Measurements from ENCODE around the gene CCDC171. TPM values are rescaled to one million over a fixed set of nuclear protein-coding genes. Genes with fewer than 3 reads are reported as not detected.

Gene CCDC171
- total RNA-seq, 1 experiment from 2014 or later = 2.8 TPM

GRCh38 chr9:15640121-15640520 lies 87.3 kb downstream of the CCDC171 start:
- ATAC-seq (no peak), DNase-seq (ENCODE audit: low spot score) (no peak)
- Mint-ChIP-seq H3K27me3 (ENCODE audit: low read depth) (peaks cover 3% of the 10 kb centered on the region; the same call in 1 of the 2 replicates), H3K4me3 (no peak overlapping the region), H3K4me1 (no peaks in the 10 kb centered on the region), H3K27ac (no peak overlapping the region), H3K36me3 (peaks cover 18% of the 10 kb centered on the region), H3K9me3 (peaks cover 18% of the 10 kb centered on the region)
- POLR2A ChIA-PET = no interaction called here
- CTCF ChIA-PET = no interaction called here
- TF ChIP-seq ZNF512 (CRISPR knock-in tag; IDR thresholded peaks at IDR 0.05; ENCODE audit: borderline replicate concordance) = no peak
- TF ChIP-seq ATF1 (CRISPR knock-in tag; IDR thresholded peaks at IDR 0.05) = no peak
- TF ChIP-seq, protein P1, sequence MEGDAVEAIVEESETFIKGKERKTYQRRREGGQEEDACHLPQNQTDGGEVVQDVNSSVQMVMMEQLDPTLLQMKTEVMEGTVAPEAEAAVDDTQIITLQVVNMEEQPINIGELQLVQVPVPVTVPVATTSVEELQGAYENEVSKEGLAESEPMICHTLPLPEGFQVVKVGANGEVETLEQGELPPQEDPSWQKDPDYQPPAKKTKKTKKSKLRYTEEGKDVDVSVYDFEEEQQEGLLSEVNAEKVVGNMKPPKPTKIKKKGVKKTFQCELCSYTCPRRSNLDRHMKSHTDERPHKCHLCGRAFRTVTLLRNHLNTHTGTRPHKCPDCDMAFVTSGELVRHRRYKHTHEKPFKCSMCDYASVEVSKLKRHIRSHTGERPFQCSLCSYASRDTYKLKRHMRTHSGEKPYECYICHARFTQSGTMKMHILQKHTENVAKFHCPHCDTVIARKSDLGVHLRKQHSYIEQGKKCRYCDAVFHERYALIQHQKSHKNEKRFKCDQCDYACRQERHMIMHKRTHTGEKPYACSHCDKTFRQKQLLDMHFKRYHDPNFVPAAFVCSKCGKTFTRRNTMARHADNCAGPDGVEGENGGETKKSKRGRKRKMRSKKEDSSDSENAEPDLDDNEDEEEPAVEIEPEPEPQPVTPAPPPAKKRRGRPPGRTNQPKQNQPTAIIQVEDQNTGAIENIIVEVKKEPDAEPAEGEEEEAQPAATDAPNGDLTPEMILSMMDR (IDR thresholded peaks at IDR 0.05) = no peak
- TF ChIP-seq EMX1 (CRISPR knock-in tag; IDR thresholded peaks at IDR 0.05) = no peak
- TF ChIP-seq, protein P2, sequence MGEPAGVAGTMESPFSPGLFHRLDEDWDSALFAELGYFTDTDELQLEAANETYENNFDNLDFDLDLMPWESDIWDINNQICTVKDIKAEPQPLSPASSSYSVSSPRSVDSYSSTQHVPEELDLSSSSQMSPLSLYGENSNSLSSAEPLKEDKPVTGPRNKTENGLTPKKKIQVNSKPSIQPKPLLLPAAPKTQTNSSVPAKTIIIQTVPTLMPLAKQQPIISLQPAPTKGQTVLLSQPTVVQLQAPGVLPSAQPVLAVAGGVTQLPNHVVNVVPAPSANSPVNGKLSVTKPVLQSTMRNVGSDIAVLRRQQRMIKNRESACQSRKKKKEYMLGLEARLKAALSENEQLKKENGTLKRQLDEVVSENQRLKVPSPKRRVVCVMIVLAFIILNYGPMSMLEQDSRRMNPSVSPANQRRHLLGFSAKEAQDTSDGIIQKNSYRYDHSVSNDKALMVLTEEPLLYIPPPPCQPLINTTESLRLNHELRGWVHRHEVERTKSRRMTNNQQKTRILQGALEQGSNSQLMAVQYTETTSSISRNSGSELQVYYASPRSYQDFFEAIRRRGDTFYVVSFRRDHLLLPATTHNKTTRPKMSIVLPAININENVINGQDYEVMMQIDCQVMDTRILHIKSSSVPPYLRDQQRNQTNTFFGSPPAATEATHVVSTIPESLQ (CRISPR knock-in tag; IDR thresholded peaks at IDR 0.05) = no peak
- no peak for TF ChIP-seq MYBL2 (CRISPR knock-in tag; IDR thresholded peaks at IDR 0.05)

- ATAC-seq (no peak), DNase-seq (ENCODE audit: low spot score) (no peak)
- ChIA-PET CTCF (no interaction called here), POLR2A (no interaction called here)
- Mint-ChIP-seq H3K36me3 (peaks cover 18% of the 10 kb centered on the region), H3K9me3 (peaks cover 28% of the 10 kb centered on the region), H3K27ac (no peak overlapping the region), H3K4me3 (no peak overlapping the region), H3K4me1 (no peaks in the 10 kb centered on the region), H3K27me3 (ENCODE audit: low read depth) (peaks cover 3% of the 10 kb centered on the region; the same call in 1 of the 2 replicates)
- TF ChIP-seq ESRRA (CRISPR knock-in tag; IDR thresholded peaks at IDR 0.05; ENCODE audit: borderline replicate concordance) (no peak), ELF4 (CRISPR knock-in tag; IDR thresholded peaks at IDR 0.05; ENCODE audit: low read depth) (no peak), CREM (CRISPR knock-in tag; IDR thresholded peaks at IDR 0.05) (no peak), MXD4 (CRISPR knock-in tag; IDR thresholded peaks at IDR 0.05; ENCODE audit: borderline replicate concordance) (no peak), ZNF263 (CRISPR knock-in tag; IDR thresholded peaks at IDR 0.05; ENCODE audit: low read depth) (no peak), ZNF138 (CRISPR knock-in tag; conservative IDR thresholded peaks at IDR 0.05) (no peak), NFE2L1 (CRISPR knock-in tag; IDR thresholded peaks at IDR 0.05) (no peak), TEAD4 (CRISPR knock-in tag; IDR thresholded peaks at IDR 0.05) (no peak), PRRX2 (CRISPR knock-in tag; IDR thresholded peaks at IDR 0.05) (no peak), ATF2 (CRISPR knock-in tag; IDR thresholded peaks at IDR 0.05; ENCODE audit: borderline replicate concordance, low read depth) (no peak)
- TF ChIP-seq, protein P3, sequence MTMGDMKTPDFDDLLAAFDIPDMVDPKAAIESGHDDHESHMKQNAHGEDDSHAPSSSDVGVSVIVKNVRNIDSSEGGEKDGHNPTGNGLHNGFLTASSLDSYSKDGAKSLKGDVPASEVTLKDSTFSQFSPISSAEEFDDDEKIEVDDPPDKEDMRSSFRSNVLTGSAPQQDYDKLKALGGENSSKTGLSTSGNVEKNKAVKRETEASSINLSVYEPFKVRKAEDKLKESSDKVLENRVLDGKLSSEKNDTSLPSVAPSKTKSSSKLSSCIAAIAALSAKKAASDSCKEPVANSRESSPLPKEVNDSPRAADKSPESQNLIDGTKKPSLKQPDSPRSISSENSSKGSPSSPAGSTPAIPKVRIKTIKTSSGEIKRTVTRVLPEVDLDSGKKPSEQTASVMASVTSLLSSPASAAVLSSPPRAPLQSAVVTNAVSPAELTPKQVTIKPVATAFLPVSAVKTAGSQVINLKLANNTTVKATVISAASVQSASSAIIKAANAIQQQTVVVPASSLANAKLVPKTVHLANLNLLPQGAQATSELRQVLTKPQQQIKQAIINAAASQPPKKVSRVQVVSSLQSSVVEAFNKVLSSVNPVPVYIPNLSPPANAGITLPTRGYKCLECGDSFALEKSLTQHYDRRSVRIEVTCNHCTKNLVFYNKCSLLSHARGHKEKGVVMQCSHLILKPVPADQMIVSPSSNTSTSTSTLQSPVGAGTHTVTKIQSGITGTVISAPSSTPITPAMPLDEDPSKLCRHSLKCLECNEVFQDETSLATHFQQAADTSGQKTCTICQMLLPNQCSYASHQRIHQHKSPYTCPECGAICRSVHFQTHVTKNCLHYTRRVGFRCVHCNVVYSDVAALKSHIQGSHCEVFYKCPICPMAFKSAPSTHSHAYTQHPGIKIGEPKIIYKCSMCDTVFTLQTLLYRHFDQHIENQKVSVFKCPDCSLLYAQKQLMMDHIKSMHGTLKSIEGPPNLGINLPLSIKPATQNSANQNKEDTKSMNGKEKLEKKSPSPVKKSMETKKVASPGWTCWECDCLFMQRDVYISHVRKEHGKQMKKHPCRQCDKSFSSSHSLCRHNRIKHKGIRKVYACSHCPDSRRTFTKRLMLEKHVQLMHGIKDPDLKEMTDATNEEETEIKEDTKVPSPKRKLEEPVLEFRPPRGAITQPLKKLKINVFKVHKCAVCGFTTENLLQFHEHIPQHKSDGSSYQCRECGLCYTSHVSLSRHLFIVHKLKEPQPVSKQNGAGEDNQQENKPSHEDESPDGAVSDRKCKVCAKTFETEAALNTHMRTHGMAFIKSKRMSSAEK (CRISPR knock-in tag; IDR thresholded peaks at IDR 0.05; ENCODE audit: borderline replicate concordance) = no peak
- TF ChIP-seq, protein P4, sequence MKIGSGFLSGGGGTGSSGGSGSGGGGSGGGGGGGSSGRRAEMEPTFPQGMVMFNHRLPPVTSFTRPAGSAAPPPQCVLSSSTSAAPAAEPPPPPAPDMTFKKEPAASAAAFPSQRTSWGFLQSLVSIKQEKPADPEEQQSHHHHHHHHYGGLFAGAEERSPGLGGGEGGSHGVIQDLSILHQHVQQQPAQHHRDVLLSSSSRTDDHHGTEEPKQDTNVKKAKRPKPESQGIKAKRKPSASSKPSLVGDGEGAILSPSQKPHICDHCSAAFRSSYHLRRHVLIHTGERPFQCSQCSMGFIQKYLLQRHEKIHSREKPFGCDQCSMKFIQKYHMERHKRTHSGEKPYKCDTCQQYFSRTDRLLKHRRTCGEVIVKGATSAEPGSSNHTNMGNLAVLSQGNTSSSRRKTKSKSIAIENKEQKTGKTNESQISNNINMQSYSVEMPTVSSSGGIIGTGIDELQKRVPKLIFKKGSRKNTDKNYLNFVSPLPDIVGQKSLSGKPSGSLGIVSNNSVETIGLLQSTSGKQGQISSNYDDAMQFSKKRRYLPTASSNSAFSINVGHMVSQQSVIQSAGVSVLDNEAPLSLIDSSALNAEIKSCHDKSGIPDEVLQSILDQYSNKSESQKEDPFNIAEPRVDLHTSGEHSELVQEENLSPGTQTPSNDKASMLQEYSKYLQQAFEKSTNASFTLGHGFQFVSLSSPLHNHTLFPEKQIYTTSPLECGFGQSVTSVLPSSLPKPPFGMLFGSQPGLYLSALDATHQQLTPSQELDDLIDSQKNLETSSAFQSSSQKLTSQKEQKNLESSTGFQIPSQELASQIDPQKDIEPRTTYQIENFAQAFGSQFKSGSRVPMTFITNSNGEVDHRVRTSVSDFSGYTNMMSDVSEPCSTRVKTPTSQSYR (CRISPR knock-in tag; IDR thresholded peaks at IDR 0.05) = no peak
- TF ChIP-seq, protein P5, sequence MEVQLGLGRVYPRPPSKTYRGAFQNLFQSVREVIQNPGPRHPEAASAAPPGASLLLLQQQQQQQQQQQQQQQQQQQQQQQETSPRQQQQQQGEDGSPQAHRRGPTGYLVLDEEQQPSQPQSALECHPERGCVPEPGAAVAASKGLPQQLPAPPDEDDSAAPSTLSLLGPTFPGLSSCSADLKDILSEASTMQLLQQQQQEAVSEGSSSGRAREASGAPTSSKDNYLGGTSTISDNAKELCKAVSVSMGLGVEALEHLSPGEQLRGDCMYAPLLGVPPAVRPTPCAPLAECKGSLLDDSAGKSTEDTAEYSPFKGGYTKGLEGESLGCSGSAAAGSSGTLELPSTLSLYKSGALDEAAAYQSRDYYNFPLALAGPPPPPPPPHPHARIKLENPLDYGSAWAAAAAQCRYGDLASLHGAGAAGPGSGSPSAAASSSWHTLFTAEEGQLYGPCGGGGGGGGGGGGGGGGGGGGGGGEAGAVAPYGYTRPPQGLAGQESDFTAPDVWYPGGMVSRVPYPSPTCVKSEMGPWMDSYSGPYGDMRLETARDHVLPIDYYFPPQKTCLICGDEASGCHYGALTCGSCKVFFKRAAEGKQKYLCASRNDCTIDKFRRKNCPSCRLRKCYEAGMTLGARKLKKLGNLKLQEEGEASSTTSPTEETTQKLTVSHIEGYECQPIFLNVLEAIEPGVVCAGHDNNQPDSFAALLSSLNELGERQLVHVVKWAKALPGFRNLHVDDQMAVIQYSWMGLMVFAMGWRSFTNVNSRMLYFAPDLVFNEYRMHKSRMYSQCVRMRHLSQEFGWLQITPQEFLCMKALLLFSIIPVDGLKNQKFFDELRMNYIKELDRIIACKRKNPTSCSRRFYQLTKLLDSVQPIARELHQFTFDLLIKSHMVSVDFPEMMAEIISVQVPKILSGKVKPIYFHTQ (CRISPR knock-in tag; IDR thresholded peaks at IDR 0.05) = no peak
These were observed 88.4 kb downstream of the CCDC171 start for GRCh38 chr9:15641291-15641690.
